Mesenchymal stem cell (in vitro differentiated cells and primary cell): ENCODE data around the gene ADCY10.

Experiments
- DNase-seq: peaks from one replicate; pipeline ENCODE4 v3.0.0-alpha.2; 2013
- H2AFZ ChIP-seq: one replicate; pipeline ENCODE4 v1.6.1; 2013; ENCODE audit warnings: low read depth, mild to moderate bottlenecking, control low read depth, inconsistent platforms, low read length, moderate library complexity
- H2AK5ac ChIP-seq: 2 replicates; pipeline ENCODE4 v1.6.1; 2013; ENCODE audit warnings: low read length, moderate library complexity, mild to moderate bottlenecking, inconsistent platforms; ENCODE audit not compliant: severe bottlenecking
- H2BK120ac ChIP-seq: one replicate; pipeline ENCODE4 v1.6.1; 2013; ENCODE audit warnings: low read depth, mild to moderate bottlenecking, inconsistent platforms, low read length, moderate library complexity
- H2BK12ac ChIP-seq, 2 experiments: one replicate each; pipeline ENCODE4 v1.6.1; 2013; ENCODE audit warnings: inconsistent platforms in 2 of 2, low read length in 2 of 2, mild to moderate bottlenecking in 2 of 2, moderate library complexity in 2 of 2, control low read depth in 1 of 2
- H2BK15ac ChIP-seq: one replicate; pipeline ENCODE4 v1.6.1; 2013; ENCODE audit warnings: mild to moderate bottlenecking, low read depth, inconsistent platforms; ENCODE audit not compliant: poor library complexity, severe bottlenecking
- H2BK5ac ChIP-seq: 2 replicates; pipeline ENCODE4 v1.6.1; 2013; ENCODE audit warnings: low read depth, mild to moderate bottlenecking, low read length, control low read depth, inconsistent platforms; ENCODE audit not compliant: poor library complexity, severe bottlenecking
- H3K14ac ChIP-seq, 2 experiments: one replicate each; pipeline ENCODE4 v1.6.1; 2013; ENCODE audit warnings: inconsistent platforms in 2 of 2, low read length in 2 of 2, control low read depth in 1 of 2, mild to moderate bottlenecking in 1 of 2, moderate library complexity in 1 of 2
- H3K18ac ChIP-seq, 2 experiments: one replicate each; pipeline ENCODE4 v1.6.1; 2013; ENCODE audit warnings: inconsistent platforms in 2 of 2, low read length in 2 of 2, control low read depth in 1 of 2, low read depth in 1 of 2, mild to moderate bottlenecking in 1 of 2
- H3K23ac ChIP-seq, 2 experiments: one replicate each; pipeline ENCODE4 v1.6.1; 2013; ENCODE audit warnings: inconsistent platforms in 2 of 2, low read length in 2 of 2, mild to moderate bottlenecking in 2 of 2, moderate library complexity in 2 of 2, control low read depth in 1 of 2
- H3K27ac ChIP-seq: 2 replicates; pipeline ENCODE4 v1.5.1; 2013; ENCODE audit warnings: mild to moderate bottlenecking, moderate library complexity, low read length, control low read depth, inconsistent platforms; ENCODE audit not compliant: poor library complexity, severe bottlenecking
- H3K27me3 ChIP-seq, 2 experiments: 2 replicates each; pipeline versions ENCODE4 v1.6.1 to v1.7.0; 2013; ENCODE audit warnings: low read length in 2 of 2, mild to moderate bottlenecking in 2 of 2, moderate library complexity in 2 of 2, control low read depth in 1 of 2, inconsistent platforms in 1 of 2; ENCODE audit not compliant: control insufficient read depth in 1 of 2, insufficient read depth in 1 of 2
- H3K36me3 ChIP-seq, 2 experiments: 2 replicates each; pipeline versions ENCODE4 v1.6.1 to v1.7.0; 2013; ENCODE audit warnings: low read length in 2 of 2, control low read depth in 1 of 2, inconsistent platforms in 1 of 2, low read depth in 1 of 2, mild to moderate bottlenecking in 1 of 2; ENCODE audit not compliant: insufficient read depth in 2 of 2, control insufficient read depth in 1 of 2
- H3K4ac ChIP-seq, 2 experiments: one replicate each; pipeline ENCODE4 v1.6.1; 2013; ENCODE audit warnings: inconsistent platforms in 2 of 2, low read length in 2 of 2, mild to moderate bottlenecking in 2 of 2, moderate library complexity in 2 of 2, control low read depth in 1 of 2, low read depth in 1 of 2
- H3K4me1 ChIP-seq: 2 replicates; pipeline ENCODE4 v1.6.1; 2013; ENCODE audit warnings: low read depth, low read length, control low read depth; ENCODE audit not compliant: control insufficient read depth, insufficient read depth
- H3K4me2 ChIP-seq: 2 replicates; pipeline ENCODE4 v1.6.1; 2013; ENCODE audit warnings: low read length, mild to moderate bottlenecking, inconsistent platforms; ENCODE audit not compliant: poor library complexity, severe bottlenecking
- H3K4me3 ChIP-seq, 2 experiments: 2 replicates each; pipeline versions ENCODE4 v1.5.1 to v1.7.0; 2013; ENCODE audit warnings: low read length in 2 of 2, mild to moderate bottlenecking in 2 of 2, control low read depth in 1 of 2, low read depth in 1 of 2; ENCODE audit not compliant: insufficient read depth in 1 of 2
- H3K79me1 ChIP-seq: replicated peaks from 2 replicates; pipeline ENCODE4 v1.6.1; 2013; ENCODE audit warnings: mild to moderate bottlenecking, control low read depth, low read length, inconsistent platforms; ENCODE audit not compliant: poor library complexity, severe bottlenecking
- H3K9ac ChIP-seq: 2 replicates; pipeline ENCODE4 v1.7.0; 2013; ENCODE audit warnings: mild to moderate bottlenecking, low read length, moderate library complexity
- H3K9me3 ChIP-seq: 2 replicates; pipeline ENCODE4 v1.7.0; 2013; ENCODE audit warnings: mild to moderate bottlenecking, low read length; ENCODE audit not compliant: control insufficient read depth
- H4K8ac ChIP-seq: one replicate; pipeline ENCODE4 v1.6.1; 2013; ENCODE audit warnings: inconsistent platforms, mild to moderate bottlenecking, low read length, moderate library complexity
- H4K91ac ChIP-seq: one replicate; pipeline ENCODE4 v1.6.1; 2013; ENCODE audit warnings: mild to moderate bottlenecking, low read length, inconsistent platforms
- WGBS: methylation state at CpG from one replicate; pipeline ENCODE4 v1.1.7; 2013; ENCODE audit warnings: mixed read lengths; 5-methylcytosine and 5-hydroxymethylcytosine counted together

Gene ADCY10

DNA sequence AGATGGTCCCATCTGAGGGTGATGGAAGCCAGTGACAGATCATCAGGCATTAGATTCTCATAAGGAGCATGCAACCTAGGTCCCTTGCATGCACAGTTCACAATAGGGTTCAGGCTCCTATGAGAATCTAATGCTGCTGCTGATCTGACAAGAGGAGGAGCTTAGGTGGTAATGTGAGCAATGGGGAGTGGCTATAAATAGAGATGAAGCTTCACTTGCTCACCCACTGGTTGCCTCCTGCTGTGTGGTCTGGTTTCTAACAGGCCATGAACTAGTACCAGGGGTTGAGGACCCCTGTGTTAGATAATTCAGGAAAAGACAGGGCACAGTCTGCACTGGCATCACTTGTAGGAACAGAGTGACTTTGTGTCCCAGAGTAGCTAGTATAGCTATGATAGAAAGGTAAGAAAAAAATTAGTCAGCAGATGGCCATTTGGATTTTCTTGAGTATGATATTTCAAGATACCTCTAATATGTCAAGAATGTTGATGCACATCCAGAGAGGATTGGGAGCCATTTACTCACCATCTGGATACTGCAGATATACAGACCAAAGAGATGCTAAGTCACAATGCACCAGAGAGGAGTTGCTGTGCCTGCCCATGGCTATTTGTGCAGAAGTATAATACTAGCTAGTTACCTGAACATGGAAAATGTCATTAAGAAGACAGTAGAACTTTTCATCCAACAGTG lies 53.6 kb downstream of the ADCY10 start:
- Histone ChIP-seq H3K4ac (no peak overlapping the region), H3K4me2 (no peak overlapping the region), H3K36me3 (no peaks in the 10 kb centered on the region), H3K27ac (no peak overlapping the region), H3K23ac (no peak overlapping the region), H3K79me1 (no peaks in the 10 kb centered on the region), H3K4me1 (no peaks in the 10 kb centered on the region), H3K9me3 (no peaks in the 10 kb centered on the region), H2BK15ac (no peak overlapping the region), H2BK12ac (no peak overlapping the region), H2BK120ac (no peak overlapping the region), H3K18ac (no peak overlapping the region), H2AFZ (no peak overlapping the region), H2AK5ac (no peak overlapping the region), H2BK5ac (no peak overlapping the region), H4K91ac (no peak overlapping the region), H3K14ac (no peak overlapping the region), H4K8ac (no peak overlapping the region), H3K4me3 (no peak overlapping the region), H3K27me3 (no peaks in the 10 kb centered on the region), H3K9ac (no peak overlapping the region)
- no peak for DNase-seq

DNA sequence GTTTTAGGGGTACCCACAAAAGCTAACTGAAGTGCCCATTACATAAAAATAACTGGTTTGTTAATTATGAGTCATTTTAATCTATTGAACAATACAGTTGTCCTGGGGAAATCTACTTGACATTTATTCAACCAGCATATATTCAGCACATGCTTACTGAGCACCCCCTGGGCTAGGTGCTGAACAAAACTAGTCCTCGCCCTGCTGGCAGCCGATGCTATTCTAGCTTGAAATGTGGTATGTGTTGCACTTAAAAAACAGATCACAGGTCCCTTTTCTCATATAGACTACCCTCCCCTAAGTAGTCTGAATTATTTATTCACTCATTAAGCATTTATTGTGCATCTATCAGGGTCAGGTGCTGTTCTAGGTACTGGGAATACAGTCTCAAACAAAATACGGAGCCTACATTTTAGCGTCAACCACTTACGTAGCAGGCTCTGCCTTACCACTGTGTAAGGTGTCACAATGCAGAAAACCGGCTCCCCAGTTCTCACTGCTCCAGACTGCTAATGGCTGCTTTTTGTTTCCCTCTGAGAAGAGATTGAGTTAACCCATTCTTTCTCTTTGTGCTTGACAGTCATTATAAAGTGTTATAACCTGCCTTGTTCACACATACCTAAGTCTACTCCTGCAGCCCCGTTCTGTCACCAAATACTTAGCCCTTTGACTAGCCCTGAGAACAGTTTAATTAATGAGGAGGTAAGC lies 57.1 kb downstream of the ADCY10 start:
- H4K91ac ChIP-seq = no peak overlapping the region
- no peak overlapping the region for H3K23ac ChIP-seq
- H2BK5ac ChIP-seq = no peak overlapping the region
- H3K4me1 ChIP-seq = no peaks in the 10 kb centered on the region
- no peak overlapping the region for H3K4ac ChIP-seq
- H2AK5ac ChIP-seq = no peak overlapping the region
- H2BK120ac ChIP-seq = no peak overlapping the region
- H2BK12ac ChIP-seq = no peak overlapping the region
- H3K9me3 ChIP-seq = no peaks in the 10 kb centered on the region
- H3K4me2 ChIP-seq = no peak overlapping the region
- H4K8ac ChIP-seq = no peak overlapping the region
- no peaks in the 10 kb centered on the region for H3K36me3 ChIP-seq
- no peak overlapping the region for H3K9ac ChIP-seq
- H3K27me3 ChIP-seq = no peaks in the 10 kb centered on the region
- H3K18ac ChIP-seq = no peak overlapping the region
- no peak overlapping the region for H2AFZ ChIP-seq
- H2BK15ac ChIP-seq = no peak overlapping the region
- 88% methylated on average over 4 of the region's 7 CpGs for WGBS
- DNase-seq = no peak
- H3K27ac ChIP-seq = no peak overlapping the region
- no peaks in the 10 kb centered on the region for H3K79me1 ChIP-seq
- no peak overlapping the region for H3K4me3 ChIP-seq
- H3K14ac ChIP-seq = no peak overlapping the region

DNA sequence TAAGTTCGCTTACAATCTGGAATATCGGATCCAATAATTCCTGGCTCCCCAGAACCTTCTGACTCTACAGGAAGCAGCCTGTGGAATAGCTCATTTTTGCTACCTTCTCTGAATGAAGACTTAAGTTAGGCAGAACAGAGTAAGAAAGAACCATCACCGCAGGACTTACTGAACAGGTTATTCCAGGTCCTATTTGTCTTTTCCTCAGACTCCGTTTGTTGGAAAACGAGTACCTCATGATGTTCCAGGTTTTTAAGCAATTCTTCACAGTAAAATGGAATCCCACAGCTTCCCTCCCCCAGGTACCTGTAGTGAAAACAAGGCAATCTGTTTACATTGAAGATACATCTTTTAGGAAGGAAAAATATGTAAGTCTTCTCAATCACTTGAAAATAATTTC lies 59.8 kb downstream of the ADCY10 start:
- H3K23ac ChIP-seq = no peak overlapping the region
- H2AFZ ChIP-seq = no peak overlapping the region
- H3K4me3 ChIP-seq = no peak overlapping the region
- no peaks in the 10 kb centered on the region for H3K9me3 ChIP-seq
- H3K14ac ChIP-seq = no peak overlapping the region
- no peak overlapping the region for H2AK5ac ChIP-seq
- no peak overlapping the region for H2BK5ac ChIP-seq
- H2BK120ac ChIP-seq = no peak overlapping the region
- no peaks in the 10 kb centered on the region for H3K36me3 ChIP-seq
- no peak for DNase-seq
- no peak overlapping the region for H3K18ac ChIP-seq
- no peak overlapping the region for H3K4ac ChIP-seq
- no peak overlapping the region for H2BK15ac ChIP-seq
- 88% methylated on average over 5 of the region's 5 CpGs for WGBS
- H3K27me3 ChIP-seq = no peaks in the 10 kb centered on the region
- H4K91ac ChIP-seq = no peak overlapping the region
- H3K4me2 ChIP-seq = no peak overlapping the region
- H4K8ac ChIP-seq = no peak overlapping the region
- H2BK12ac ChIP-seq = no peak overlapping the region
- no peaks in the 10 kb centered on the region for H3K79me1 ChIP-seq
- H3K9ac ChIP-seq = no peak overlapping the region
- H3K27ac ChIP-seq = no peak overlapping the region
- H3K4me1 ChIP-seq = no peaks in the 10 kb centered on the region

DNA sequence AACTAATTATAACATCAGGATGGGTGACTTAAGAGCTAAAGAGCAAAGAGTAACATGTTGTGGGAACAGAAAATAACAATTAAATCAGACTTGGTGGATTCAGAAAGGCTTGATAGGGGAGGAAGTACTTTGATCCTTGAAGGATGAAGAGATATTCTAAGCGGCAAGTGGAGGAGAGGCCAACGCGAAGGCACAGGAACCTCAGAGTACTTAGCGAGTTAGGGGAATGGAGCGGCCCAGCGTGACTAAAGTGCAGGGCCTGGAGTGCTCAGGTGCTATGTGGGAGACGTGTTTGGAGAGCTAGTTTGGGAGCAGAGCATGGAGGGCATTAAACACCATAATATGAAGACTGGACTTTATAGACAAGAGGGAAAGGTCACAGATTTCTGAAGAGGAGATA lies 64.3 kb downstream of the ADCY10 start:
- H2BK12ac ChIP-seq = no peak overlapping the region
- no peak overlapping the region for H4K8ac ChIP-seq
- no peaks in the 10 kb centered on the region for H3K4me1 ChIP-seq
- no peak overlapping the region for H3K4me3 ChIP-seq
- DNase-seq = no peak
- no peaks in the 10 kb centered on the region for H3K9me3 ChIP-seq
- H3K79me1 ChIP-seq = no peaks in the 10 kb centered on the region
- no peak overlapping the region for H3K23ac ChIP-seq
- H3K18ac ChIP-seq = no peak overlapping the region
- 92% methylated on average over 7 of the region's 7 CpGs for WGBS
- no peak overlapping the region for H2BK120ac ChIP-seq
- H3K9ac ChIP-seq = no peak overlapping the region
- H3K4me2 ChIP-seq = no peak overlapping the region
- H2AK5ac ChIP-seq = no peak overlapping the region
- no peak overlapping the region for H2BK15ac ChIP-seq
- H4K91ac ChIP-seq = no peak overlapping the region
- no peak overlapping the region for H3K4ac ChIP-seq
- no peak overlapping the region for H3K27ac ChIP-seq
- H3K36me3 ChIP-seq = no peaks in the 10 kb centered on the region
- no peaks in the 10 kb centered on the region for H3K27me3 ChIP-seq
- H2AFZ ChIP-seq = no peak overlapping the region
- no peak overlapping the region for H2BK5ac ChIP-seq
- H3K14ac ChIP-seq = no peak overlapping the region
